AML-193 (cell line): ENCODE data around the gene RAB5B.

Source experiments
- DNase-seq, 2 experiments: peaks; one replicate each; lab custom pipeline; 2025; lab: John Stamatoyannopoulos, UW

RAB5B gene, protein sequence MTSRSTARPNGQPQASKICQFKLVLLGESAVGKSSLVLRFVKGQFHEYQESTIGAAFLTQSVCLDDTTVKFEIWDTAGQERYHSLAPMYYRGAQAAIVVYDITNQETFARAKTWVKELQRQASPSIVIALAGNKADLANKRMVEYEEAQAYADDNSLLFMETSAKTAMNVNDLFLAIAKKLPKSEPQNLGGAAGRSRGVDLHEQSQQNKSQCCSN

DNA sequence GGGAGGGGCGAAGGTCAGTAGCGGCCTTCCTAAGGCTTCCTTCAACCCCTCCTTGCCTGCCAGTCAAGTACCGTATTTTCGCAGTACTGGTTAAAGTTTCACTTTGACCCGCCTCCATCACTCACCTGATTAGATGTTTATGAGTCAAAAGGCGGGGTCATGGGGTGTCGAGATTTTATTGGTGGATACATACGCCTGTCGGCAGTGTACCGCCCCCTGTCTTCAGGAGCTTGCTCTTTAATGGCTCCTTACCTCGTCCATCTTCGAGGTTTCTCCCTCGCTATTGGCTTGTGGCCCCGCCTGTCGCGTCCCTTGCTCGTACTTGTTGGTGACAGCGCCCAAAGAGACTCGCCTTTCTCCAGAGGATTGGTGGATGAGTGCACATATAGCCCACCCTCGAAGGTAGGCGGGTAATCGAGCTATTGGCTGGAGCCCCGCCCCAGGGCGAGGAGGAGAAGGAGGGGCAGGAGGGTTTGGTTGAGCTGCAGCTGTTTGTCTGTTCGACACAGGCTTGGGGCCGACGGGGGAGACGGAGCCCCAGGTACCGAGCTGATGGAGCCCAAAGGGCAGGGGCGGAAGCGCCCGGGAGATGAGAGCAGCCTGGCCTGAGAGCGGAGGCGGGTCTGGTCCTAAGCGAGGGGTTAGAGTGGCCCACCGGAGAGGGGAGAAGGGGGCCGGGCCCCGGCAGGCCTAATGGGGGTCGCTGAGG is at the start of gene RAB5B:
Gene RAB5B (plus strand): TSS at position 480 of the 709 bp plus-strand sequence. CDS start 12,883 bp downstream, outside the sequence.
- DNase-seq: peak; percentile 100

- no peak for DNase-seq
Observed at GRCh38 chr12:55925371-55925770, 48.5 kb upstream of the RAB5B start.

- DNase-seq: no peak
Observed at GRCh38 chr12:55925870-55926737, 47.8 kb upstream of the RAB5B start.

DNA sequence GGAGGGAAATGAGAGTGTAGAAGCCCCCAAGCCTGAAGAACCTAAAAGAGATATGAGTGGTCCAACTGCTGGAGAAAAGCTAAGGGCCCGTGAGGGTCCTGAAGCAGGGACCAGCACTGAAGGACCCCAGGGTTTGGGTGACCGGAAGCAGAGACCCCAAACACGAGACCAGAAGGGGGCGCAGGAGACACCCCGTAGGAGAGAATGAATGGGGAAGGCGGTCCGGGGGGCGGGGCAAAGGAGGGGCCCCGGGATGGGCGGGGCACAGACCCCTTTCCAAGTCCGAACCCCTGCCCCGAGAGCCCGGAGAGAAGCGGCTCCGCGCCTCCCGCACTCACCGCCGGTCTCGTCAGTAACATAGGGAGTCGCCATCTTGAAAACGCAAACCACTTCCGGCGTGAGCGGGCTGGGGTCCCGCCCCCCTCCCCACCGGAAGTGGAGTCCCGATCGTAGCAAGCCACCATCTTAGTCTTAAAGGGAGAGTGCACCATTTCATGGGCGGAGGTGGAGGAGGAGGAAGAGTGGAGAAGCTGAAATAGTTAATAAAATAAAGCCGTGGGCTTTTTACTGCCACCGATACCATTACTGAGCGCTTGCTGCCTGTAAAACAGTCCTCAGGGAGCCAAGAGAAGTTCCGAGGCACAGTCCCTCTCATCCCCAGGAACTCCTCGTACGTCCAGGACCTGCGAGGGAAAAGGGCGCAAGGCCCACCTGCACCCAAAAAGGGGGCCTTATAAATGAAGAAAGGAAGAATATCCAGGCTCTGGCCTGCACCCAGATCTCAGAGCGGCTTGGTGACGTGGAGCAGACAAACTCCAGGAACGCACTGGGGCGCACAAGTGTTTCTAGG is 46.9 kb upstream of the RAB5B start:
- DNase-seq: peak; percentile 77 to 83

- peak; percentile 91 to 94 for DNase-seq
Observed at GRCh38 chr12:55927588-55928502, 46.0 kb upstream of the RAB5B start, which contains the start of gene PYM1. TSS of gene PYM1 (minus strand) at chr12:55927894. CDS start at chr12:55927761, 133 bp downstream.

GRCh38 chr12:55929306-55929791 is 44.5 kb upstream of the RAB5B start:
- DNase-seq: no peak

- peak; percentile 55 to 76 for DNase-seq
Observed at GRCh38 chr12:55930771-55931316, 43.0 kb upstream of the RAB5B start, which contains the start of gene DGKA. TSS of gene DGKA (plus strand) at chr12:55931162. CDS start at chr12:55936504, 5,342 bp downstream.

- no peak for DNase-seq
Observed at GRCh38 chr12:55931317-55931779, 42.5 kb upstream of the RAB5B start.

- DNase-seq: no peak
Observed at GRCh38 chr12:55931780-55932550, 41.9 kb upstream of the RAB5B start.

DNA sequence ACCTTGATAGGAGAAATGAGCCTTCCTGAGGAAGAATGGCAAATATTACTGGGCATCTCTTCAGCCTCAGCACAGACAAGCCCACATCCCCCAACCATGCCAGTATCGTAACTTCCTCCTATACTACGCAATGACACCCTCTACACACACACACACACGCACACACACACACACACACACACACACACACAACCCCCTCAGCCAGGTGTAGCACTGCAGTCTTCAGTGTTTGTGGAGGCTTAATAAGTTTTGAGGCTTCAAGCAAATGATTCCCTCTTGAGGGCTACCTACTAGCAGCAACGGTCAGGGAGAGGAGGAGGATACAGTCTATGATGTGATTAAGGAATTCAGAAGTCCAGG is 41.3 kb upstream of the RAB5B start:
- DNase-seq: peak; percentile 18 to 38

DNA sequence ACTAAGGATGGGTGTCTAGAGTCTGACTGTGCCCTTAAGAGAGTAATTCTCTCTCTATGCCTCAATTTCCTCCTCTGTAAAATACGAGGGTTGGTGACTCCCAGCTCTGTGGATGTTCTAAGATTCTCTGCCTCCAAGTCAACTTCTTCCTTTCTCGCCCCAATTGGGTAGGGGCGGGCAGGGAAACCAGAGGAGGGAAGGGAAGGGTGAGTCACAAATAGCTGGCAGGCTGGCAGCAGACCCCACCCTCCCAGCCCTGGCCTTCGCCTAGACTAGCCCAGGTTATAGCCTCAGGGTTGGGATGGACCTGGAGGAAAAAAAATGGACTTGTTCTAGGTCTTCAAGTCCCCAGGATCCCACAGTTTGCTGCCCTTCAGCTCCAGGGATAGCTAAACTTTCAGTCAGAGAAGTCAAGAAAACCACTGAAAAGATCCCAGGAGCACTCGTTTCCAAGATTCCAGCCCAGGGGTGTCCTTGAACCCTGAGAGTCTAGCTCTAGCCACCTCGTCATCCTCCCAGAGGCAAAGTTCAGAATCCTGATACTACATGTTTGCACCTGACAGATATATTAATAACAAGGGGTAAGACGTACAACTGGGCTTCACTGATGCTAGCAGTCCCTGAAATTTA is 40.6 kb upstream of the RAB5B start:
- no peak for DNase-seq

DNA sequence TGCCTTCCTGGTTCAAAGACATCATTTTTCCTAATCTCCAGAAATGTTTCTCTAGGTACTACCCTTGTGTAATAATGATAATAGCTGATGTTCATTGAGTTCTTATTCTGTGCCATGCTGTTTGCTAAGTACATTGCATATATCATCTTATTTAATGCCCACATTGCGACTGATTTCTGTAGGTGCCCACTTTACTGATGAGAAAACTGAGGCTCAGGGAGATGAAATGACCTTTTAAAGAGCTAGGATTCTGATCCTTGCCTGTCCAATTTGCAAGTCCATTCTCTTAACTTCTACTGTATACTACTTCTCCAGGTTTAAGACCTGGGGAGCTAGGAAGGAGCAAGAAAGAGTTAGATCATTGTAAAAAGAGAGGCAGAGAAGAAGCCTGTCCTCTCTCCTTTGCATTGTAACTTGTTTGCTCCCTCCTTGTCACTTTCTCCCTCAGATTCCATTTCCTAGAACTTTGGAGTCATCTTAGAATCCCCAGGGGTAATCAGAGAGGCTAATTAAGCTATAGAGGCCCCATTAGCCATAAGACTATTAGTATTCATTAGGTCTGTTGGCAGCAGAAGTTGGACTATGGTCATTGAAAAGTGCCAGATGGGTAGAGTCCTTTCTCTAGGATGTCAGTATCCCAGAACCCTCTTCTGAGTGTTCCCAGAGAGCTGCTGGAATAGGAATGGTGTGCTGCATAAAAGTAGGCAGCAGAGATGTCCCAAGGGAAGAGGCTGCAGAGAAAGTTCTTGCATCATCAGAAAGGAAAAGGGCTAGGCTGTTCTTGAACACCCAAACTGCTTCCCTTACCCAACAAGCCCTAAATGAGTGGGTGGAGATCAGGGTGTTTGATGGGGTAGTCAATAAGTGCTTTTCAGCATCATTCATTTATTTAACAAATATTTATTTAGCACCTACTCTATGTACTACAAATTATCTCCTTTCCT is 39.8 kb upstream of the RAB5B start:
- DNase-seq: no peak

GRCh38 chr12:55934773-55935172 is 39.1 kb upstream of the RAB5B start:
- no peak for DNase-seq

DNA sequence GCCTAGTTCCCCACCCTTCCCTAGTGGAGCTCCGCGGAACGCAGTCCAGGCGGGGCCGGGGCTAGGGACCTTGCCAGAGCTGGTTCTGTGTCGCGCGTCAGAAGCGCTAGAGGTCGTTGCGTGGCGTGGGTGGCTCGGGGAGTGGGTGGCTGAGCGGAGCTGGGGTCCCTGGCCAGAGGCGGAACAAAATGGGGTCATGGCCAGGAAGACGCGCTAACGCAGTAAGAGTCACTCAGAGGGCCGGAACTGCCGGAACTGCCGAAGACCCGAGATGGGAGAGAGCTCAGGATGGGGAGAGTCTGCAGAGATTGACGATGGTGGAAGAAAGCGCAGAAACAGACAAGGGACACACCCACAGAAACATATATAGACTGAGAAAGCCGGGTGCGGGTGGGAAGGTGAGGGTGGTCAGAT is 38.1 kb upstream of the RAB5B start:
- no peak for DNase-seq

DNA sequence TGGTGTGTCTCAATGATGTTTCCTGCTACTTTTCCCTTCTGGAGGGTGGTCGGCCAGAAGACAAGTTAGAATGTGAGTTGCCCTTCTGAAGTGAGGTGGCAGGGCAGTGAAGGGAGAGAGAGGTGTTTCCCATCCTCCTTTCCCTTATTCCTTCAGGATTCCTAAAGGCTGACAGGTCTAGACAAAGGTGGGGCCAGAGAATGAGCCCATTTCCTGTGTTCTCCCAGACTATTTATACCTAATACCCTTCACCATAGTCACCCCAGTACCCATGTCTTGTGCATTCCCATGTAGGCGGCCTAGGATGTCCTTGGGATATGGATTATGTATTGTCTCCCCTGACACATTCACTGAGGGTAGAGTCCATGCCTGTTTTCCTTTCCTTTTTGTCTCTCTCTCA is 35.9 kb upstream of the RAB5B start:
- no peak for DNase-seq

- DNase-seq: no peak
Observed at GRCh38 chr12:55938826-55939501, 34.9 kb upstream of the RAB5B start.
